Bone marrow (tissue), 2 donors: ENCODE measurements around the gene ADH6.
"Not testable (repeated sequence)": the region's sequence is repeated elsewhere in the genome, so short reads cannot be mapped to it uniquely, and the experiment has no call there.

Experiments used
- DNase-seq, 2 donors: peaks; one replicate each; lab custom pipeline; 2025; lab: John Stamatoyannopoulos, UW

Gene ADH6

GRCh38 chr4:99190336-99190735 lies 28.7 kb downstream of the ADH6 start:
- DNase-seq, result no peak

- DNase-seq, result not testable (repeated sequence)
Observed at GRCh38 chr4:99189900-99190299, 29.1 kb downstream of the ADH6 start.

DNA sequence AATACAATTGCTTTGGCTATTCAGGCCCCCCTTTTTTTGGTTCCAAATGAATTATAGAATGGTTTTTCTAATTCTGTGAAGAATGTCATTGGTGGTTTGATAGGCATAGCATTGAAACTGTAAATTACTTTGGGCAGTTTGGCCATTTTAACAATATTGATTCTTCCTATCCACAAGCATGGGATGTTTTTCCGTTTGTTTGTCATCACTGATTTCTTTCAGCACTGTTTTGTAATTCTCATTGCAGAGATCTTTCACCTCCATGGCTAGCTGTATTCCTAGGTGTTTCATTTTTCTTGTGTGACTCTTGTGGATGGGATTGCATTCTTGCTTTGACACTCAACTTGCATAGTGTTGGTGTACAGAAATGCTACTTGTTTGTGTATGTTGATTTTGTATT lies 33.0 kb downstream of the ADH6 start:
- DNase-seq, result no peak

- DNase-seq, result no peak
Observed at GRCh38 chr4:99185581-99185980, 33.5 kb downstream of the ADH6 start.

DNA sequence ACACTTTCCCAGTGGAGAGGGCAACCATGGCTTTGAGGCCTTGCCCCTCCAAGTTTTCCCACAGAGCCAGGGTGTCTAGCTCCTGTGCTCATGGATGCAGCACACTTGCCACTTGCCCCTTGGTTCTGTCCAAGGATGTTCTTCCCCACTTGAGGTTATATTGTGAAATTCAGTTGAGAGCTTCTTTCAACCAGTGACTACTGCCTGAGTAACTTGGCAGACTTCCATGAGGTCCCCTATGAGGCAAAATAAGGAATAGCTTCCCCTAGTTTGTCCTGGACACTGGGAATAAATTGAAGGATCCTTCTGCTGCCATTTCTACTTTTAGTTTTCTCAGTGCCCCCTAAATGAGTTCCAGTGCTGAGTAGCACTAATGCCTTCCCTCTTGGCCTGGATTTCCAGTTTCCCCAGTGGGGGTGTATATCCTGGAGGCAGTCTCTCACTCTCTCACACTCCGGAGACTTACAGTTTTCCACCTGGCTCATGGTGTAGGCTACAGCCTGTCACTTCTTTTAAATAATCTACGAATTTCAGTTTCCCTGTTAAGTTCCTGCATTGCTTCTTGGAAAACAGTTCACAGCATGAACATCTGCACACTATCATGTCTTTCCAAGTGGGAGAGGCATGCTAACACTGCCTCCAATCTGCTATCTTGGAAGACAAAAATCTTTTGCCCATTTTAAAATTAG lies 38.5 kb downstream of the ADH6 start:
- no peak for DNase-seq

GRCh38 chr4:99179626-99180025 lies 39.4 kb downstream of the ADH6 start:
- DNase-seq, result no peak

GRCh38 chr4:99179178-99179577 lies 39.9 kb downstream of the ADH6 start:
- DNase-seq, result no peak

DNA sequence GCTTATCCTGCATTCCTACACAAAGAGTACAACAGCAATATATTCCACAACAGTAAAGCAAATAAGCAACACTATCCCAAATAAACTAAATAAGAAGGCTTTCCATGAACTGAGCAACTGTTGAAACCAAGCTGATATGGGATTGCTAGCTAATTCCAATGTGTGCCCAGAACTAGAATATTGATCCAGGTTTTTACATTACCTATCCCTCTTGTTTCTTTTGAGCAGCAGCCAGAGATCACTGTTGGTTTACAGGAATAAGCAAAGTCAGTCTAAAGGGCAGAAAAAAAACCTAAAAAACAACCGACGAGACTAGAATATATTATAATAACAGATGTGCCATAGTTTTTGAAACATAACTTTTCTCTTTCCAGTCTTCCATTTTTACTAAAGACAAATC lies 52.5 kb downstream of the ADH6 start:
- DNase-seq, result no peak

GRCh38 chr4:99165978-99166377 lies 53.1 kb downstream of the ADH6 start:
- no peak for DNase-seq

DNA sequence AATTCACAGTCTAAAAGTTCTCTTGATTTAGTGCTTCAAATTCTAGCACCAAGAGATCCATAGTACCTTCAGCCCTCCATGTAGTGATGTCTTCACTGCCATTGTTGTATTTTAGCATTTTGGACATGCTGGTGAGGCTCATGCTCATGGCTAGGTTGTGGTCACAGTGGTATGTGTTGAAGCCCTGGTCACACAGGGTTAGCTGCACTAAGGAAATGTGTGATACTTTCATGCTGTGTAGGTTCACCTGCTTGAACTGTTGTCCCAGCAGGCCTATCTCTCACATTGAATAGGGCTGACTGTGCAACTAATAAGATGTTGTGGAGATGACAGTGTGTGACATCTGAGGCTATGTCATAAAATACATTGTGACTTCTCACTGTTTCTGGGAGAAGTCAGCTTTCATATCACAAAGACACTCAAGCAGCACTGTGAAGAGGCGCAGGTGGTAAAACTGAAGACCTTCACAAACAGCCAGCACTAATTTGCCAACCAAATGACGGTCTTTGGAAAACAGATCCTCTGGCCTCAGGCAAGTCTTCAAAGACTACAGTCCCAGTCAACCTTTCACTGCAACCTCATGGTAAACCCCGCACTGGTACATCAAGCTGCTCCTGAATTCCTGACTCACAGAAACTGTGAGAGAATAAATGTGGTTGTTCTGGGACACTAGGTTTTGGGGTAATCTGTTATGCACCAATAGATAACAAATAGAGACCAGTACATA lies 57.5 kb downstream of the ADH6 start:
- DNase-seq, result no peak

DNA sequence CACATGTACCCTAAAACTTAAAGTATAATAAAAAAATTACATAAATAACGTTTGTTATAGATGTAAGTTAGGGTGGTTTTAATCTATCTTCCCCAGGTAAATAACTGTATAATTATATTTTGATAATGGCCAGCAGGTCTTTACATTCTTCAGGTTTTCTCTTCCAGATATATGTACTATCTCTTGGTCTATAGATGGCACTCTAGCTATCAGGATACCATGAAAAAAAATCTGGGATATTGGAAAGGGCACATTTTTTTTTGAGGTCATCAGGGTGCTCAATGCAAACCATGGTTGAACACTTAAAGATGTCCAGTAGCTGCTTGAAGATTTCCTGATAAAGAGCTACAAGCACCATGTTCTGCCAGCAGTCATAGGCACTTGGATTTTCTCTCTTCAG lies 59.3 kb downstream of the ADH6 start:
- DNase-seq, result no peak

- DNase-seq, result no peak
Observed at GRCh38 chr4:99157478-99157935, 61.5 kb downstream of the ADH6 start.

- DNase-seq, result no peak
Observed at GRCh38 chr4:99156992-99157391, 62.1 kb downstream of the ADH6 start.

- no peak for DNase-seq
Observed at GRCh38 chr4:99154658-99155342, 64.2 kb downstream of the ADH6 start.
